ENCODE data around the gene DST.
"Not testable (repeated sequence)": the region's sequence is repeated elsewhere in the genome, so short reads cannot be mapped to it uniquely, and the experiment has no call there.

The DST gene

DNA sequence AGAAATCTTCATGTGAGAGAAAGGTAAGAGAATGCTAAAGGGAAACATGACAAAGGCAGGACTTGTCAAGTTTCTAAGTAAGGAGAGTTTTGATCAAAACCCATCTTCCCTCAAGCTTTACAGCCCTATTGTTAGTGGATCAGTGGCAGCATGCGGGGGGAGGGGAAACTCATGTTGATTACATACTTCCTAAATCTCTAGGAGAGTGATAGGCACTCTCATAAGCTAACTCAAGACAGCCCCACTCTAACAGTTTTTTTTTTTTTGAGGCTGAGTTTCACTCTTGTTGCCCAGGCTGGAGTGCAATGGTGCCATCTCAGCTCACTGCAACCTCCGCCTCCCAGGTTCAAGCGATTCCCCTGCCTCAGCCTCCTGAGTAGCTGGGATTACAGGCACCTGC lies 18.6 kb upstream of the DST start:
- not testable (repeated sequence) for DNase-seq (ENCODE audit: low read depth)

DNA sequence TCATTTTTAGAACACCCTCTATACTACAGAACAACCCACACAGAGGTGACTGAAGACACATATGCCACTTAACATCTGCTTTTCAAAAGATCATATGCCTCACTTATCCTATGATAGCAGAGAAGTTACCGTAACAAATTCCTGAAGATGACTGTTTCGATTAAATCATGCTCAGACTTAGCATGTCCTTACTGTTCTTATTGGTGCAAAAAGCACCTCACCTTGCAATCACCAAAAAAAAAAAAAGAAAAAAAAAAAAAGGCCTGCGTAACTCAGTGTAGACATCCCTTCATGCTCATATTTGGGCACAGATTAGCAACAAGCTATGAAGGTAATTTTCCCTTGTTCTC lies 17.7 kb upstream of the DST start:
- no peak for DNase-seq (ENCODE audit: low read depth)

DNA sequence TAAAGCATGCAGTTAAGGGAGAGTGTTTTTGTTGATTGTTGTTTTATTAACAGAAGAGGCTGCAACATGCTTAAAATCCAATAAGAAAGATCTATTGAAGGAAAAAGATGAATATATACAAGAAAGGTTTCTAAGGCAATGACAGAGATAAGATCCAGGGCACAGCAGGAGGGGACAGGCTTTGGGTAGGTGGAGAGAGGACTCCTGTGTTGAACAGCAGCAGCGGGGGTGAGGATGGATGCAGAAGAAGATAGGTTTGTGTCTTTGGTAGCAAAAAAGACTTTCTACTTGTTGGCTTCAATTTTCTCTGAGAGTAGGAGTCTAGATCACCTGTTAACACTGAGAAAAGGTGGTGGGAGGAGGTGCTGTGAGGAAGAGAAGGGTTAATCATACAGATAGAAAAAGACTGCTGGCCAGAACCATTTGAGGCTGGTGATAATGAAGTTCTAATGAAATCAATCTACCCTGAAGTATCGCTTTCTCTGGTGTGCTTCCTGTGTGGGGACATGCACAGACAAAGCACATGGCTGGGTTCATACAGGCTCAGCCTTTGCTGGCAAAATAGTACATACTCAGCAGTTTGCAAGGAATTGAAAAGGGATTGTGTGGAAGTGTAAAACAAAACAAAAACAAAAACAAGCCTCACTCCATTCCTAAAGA lies 17.2 kb upstream of the DST start:
- DNase-seq (ENCODE audit: low read depth), result no peak

DNA sequence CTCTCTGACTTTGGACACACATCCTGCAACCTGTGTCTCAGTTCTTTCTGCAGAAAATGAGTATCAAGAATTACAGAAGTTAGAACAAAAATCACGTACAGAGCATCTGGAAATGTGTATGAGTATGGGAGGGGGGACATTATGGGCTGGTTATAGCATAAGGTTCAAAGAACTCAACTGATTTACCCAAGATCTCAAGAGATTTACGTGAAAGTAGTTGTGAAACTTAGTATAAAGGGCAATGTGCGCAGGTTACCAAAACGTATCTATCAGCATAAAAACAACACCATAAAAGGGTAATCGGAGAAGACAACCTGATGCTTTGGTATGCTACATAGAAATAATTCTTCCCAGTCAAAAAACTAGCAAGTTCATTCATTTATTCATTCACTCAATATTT lies 15.6 kb upstream of the DST start:
- no peak for DNase-seq (ENCODE audit: low read depth)

DNA sequence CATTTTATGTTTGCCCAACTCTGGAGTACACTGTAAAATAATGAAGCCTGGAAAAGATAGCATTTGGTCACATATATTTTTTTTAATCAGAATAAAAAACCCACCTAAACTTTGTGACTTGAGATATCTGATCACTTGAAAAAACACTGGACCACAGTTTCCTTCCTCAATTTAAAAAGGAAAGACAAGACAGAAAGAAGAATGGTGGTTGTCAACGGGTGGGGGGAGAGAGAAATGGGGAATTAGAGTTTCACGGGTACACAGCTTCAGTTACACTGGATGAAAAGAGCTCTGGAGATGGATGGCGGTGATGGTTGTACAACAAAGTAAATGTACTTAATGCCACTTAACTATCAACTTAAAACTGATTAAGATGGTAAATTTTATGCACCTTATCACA lies 14.7 kb upstream of the DST start:
- no peak for DNase-seq (ENCODE audit: low read depth)

DNA sequence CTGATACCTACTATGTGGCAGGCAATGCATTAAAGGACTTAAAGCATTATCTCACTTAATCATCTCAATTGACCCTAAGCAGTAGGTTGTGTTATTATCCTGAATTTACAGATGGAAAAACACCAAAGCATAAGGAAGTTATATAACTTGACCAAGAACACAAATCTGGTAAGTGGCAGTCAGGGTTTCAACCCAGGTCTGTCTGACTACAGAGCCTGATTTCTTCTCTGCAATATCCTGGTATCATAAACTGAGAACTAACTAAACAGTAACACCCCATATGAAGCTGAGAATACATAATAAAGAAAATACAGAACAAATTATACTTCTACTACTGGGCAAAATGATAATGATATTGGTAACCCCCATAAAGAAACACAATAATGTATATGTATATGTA lies 13.8 kb upstream of the DST start:
- DNase-seq (ENCODE audit: low read depth), result no peak

DNA sequence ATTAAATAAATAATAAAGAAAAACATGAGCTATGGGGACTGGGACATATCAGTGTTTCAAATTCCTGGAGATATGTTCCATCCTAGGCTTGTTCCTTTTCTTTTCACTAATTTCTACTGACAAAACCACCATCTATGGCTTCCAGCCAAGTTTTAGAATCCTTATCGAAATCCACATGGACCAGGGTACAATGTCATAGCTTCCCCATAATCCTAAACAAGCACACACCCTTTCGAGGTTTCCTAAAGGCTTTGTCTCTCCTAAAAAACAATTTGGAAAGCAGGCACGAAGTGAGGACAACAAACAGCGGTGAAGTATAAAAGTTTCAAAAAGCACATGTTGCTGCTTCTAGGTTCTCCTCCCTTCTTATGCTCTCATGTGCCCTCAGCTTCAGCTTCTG lies 13.3 kb upstream of the DST start:
- no peak for DNase-seq (ENCODE audit: low read depth)

DNA sequence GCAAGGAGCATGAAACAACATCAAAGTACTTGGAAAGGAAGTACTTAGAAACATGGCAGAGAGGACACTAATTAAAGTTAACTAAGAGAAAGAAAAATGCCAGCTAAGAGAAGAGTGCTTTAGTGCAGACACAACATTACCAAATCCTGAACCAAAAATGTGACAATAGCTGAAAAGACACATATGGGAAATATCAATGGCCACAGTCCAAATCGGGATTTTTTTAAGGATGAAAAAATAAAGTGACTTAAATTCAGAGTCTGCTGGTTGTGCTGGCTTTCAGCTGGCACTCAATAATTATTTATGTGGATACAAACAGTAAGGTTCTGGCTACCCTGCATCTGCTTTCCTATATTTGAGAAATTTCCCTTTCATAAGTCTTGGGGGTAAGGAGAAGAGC lies 12.6 kb upstream of the DST start:
- no peak for DNase-seq (ENCODE audit: low read depth)

DNA sequence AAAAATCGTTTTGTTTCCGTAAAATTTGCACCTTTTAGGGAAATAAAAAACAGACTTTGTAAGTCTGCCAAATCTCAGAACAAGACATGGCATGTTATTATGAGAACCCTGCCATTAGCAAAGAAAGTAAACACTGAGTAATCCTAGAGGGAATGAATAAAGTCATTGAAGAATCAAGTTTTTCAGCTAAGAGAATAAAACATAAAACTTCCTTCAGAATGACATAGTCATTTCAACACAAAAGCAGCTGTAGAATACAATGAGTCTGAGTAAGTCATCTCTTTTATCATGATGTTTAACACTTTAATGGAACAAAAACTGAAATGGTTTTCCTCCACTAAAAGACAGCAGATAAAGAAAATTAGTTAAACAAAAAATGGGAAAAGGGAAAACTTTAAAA lies 10.3 kb upstream of the DST start:
- DNase-seq (ENCODE audit: low read depth), result no peak

DNA sequence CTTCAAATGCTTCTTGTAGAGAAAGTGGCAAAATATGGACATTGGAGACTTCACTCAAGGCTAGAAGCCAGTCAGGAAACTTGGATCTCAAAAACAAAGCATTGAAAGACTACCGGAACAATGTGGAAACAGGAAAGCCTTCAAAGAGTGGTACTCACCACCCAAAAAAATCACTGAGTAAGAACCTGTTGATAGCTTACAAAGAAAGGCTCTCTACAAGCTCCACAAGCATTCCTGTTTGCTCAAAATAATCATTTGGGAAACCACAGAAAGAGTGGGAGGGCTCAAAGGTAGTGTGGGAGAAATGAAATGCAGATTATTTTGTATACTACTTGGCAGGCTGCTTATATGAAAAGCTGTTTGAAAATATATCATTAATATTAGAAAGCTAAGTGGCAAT lies 9.5 kb upstream of the DST start:
- no peak for DNase-seq (ENCODE audit: low read depth)

DNA sequence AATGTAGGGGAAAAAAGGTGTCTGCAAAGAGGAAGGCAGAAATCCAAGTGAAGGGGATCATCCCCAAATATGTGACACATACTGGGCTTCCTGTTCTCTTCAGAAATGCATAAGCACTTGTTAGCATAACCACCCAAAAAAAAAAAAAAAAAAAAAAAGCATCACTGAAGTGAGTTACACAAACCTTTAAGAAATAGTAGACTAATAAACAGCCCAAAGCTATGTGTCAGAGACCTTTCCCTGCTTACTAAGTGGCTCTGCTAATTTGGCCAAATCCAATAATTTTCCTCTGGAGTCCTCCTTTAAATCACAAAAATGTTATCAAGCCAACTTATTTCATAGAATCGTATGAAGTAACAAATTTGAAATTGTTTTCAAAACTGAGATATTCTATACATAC lies 7.5 kb upstream of the DST start:
- no peak for DNase-seq (ENCODE audit: low read depth)

DNA sequence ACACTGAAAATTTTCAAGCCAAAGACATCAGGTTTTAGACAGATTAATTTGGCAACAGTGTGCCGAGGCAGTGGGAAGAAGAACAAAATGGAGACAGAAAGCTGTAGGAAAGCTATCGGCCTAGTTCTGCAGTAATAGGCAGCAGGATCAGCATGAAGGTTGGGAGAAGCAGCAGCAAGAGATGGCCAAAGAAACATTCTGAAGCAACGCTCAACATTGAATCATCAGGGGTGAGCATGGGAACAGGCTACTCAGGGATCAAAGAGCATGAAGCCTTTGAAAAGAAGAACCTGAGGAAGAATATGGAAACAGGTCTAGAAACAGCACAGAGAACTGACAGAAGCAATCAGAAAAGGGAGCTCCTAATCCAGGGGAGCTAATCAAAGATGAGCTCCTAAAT lies 7.1 kb upstream of the DST start:
- DNase-seq (ENCODE audit: low read depth), result no peak

DNA sequence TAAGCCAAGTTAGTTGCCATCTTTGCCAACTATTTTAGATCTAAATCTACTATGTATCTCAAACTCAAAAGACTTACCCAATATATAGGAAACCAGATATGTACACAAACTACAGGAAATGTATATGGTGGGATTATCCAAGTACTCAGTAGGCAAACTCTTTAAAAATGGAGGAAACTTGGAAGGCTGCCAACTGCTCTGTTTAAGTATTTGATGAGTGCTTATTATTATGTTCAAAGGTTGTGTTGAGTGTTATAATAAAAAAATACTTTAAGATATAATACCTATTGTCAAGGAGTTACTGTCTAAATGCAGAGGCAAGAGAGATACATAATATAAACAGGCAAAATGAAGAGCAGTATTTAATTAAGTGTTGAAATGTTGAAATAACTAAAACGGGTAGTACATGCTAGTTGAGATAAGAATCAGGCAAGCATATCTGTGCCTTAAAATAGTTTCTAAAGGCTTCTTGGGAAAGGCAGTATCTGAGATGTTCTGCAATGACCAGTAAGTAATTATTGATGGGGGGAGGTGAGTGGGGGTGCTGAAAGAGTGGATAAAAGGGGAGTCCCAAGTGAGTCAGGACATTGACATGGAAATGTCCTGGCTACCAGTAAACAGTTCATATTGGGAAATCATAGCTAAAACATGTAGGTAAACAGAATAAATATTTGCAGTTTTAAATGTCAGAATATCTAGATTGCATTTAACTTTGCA lies 6.5 kb upstream of the DST start:
- no peak for DNase-seq (ENCODE audit: low read depth)

DNA sequence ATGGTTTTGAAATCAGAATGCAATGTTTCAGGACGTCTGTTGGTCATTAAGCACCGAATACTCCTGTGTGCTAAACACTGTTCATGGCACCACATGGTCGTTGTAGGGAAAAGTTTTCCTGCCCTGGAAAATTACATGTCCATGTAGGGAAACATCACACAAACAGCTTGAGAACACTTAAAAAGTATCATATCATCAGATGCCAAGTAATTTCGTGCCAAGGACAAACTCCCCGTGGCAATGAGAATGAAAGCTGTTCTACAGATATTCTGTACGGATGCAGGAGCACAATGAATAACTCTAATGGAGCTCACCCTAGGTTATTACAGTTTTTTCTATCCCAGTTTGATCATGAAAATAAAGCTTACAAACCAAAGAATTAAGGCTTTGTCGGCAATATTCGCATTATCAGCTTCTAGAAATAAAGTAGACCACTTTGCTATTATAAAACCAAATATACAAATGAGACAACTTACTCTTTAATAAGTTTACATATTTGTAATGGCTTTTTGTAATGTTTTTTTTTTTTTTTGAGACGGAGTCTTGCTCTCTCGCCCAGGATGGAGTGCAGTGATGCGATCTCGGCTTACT lies 4.6 kb upstream of the DST start:
- no peak for DNase-seq (ENCODE audit: low read depth)

DNA sequence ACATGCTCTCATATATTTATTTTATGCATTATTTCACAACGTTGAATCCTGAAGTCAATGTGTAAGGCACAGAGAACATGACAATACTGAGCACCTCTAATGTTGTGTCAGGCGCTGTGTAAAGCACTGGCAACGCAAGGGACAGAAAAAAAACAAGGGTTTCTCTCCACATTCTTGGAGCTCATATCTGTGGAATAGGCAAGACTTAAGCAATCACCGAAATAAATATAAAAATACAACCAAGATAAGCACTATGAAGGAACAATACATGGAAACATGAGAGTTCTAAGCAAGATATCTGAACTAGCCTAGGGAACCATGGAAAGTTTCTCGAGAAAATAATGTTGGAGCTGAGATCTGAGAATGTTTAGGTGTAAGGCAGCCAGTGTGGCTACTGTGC lies 1.7 kb upstream of the DST start:
- no peak for DNase-seq (ENCODE audit: low read depth)

DNA sequence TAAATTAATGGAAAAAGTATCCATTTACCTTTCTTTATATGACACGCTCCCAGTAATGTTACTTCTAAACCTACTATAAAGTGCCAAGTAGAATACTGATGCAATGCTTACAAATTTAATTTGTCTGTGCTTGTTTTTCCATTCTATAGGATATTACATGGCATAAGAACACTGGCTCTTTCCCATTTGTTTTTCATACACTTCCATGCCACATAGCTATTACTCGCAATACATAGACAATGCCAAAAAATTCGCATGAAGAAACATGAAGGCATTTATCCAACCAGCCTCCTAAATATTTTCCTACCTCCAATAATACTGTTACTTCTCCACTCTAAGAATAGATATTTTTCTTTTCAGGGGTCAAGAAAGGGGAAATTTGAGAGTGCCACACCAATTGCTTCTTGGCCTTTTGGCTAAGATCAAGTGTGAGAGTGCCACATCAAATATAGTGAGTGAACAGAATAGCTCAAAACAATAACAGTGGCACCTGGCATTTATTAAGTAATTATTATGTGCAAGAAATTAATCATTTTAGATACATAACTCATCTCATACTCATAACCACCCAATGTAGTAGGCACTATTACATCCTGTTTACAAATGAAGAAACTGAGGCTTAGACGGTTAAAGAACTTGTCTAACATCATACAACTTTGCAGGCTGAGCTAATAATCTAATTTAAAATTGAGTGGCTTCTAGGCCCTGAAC lies 845 bp upstream of the DST start:
- DNase-seq (ENCODE audit: low read depth), result no peak

DNA sequence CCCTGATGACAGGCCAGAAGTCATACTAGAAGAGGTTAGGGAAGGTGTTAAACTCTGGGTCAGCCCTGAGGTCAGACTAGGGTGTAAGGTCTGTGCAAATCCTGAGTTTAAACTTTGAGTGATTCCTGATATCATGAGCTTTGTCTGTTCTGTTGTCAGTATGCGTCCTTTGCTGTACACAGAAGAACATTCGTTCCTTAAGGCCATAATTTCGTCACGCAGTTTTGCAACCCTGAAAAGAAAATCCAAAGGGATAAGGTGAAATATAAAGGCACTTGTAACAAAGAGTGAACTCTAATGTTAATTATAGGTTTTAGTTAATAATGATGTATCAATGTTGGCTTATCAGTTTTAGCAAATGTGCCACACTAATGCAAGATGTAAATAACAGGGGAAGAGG lies 2.3 kb downstream of the DST start:
- DNase-seq (ENCODE audit: low read depth), result no peak

DNA sequence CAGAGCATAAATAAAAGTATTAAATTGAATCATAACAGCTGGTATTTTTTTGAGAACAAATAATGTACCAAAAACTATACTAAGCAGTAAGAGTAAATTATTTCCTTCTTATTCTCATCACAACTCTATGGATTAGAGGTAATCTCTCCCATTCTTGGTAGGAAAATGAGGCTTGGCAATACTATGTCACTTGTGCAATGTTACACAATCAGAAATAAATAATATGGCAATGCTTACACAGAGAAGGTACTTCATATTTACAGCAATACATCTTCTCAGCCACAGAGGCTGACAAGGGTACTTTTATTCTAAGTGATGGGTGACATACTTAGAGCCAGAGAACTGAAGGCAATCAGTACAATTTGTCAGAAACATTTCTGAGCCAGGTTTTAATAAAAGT lies 3.9 kb downstream of the DST start:
- DNase-seq (ENCODE audit: low read depth), result no peak

DNA sequence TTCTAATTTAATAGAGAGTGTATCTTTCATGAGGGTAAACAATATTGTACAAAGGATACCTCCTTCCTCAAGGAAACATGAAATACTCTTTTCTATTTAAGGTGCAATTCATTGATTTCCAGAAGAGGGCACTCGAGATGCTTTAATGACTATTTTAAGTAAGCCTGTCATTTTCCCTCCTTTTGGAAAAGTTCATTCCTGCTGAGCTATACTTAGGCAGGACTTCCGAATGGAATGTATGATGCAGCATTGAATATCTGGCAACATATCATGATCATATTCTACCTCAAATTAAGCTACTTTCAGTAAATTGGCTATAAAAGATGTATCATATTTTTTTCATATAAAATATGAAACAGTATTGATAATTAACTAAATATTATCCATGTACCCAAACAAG lies 5.0 kb downstream of the DST start:
- no peak for DNase-seq (ENCODE audit: low read depth)

DNA sequence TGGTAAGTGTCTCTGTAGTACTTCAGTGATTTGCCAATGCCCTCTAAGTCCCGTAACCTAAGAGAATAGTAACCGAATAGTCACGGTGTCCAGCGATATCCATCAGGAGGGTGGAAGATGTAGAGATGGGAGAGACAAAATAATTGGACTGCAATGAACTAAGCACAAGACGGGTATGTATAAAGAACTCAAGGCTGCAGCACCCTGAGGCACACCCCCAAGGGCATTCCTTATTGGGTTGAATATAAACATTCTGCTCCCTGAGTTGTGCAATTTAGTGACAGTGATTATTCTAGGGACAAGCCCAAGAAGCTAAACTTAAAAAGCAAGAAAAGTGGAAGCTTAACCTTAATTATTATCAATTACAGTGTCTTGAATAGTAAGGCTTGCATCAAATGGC lies 14.6 kb downstream of the DST start:
- no peak for DNase-seq (ENCODE audit: low read depth)

DNA sequence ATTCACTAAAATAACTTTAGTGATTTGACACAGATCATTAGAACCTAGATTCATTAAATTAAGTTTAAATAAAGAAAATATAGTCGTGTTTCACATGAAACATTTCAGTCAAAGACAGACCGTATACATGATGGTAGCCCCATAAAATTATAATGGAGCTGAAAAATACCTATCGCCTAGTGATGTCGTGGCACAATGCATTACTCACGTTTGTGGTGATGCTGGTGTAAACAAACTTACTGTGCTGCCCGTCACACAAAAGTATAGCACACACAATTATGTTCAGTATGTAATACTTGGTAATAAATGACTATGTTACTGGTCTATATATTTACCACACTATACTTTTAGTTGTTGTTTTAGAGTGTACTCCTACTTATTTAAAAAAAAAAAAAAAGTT lies 17.3 kb downstream of the DST start:
- no peak for DNase-seq (ENCODE audit: low read depth)

DNA sequence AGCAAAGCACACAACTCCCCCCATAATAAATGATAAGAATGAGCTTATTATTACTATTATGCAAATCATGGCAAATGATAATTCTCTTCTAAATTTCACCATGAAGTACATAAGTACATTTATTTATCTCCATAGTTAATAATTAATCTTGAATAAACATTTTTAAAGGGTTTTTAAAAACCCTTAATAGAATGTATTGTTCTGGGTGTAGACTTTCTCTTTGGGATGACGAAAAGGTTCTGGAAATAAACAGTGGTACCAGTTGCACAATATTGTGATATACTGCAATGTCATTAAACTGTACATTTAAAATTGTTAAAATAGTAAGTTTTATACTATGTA lies 18.0 kb downstream of the DST start:
- no peak for DNase-seq (ENCODE audit: low read depth)

DNA sequence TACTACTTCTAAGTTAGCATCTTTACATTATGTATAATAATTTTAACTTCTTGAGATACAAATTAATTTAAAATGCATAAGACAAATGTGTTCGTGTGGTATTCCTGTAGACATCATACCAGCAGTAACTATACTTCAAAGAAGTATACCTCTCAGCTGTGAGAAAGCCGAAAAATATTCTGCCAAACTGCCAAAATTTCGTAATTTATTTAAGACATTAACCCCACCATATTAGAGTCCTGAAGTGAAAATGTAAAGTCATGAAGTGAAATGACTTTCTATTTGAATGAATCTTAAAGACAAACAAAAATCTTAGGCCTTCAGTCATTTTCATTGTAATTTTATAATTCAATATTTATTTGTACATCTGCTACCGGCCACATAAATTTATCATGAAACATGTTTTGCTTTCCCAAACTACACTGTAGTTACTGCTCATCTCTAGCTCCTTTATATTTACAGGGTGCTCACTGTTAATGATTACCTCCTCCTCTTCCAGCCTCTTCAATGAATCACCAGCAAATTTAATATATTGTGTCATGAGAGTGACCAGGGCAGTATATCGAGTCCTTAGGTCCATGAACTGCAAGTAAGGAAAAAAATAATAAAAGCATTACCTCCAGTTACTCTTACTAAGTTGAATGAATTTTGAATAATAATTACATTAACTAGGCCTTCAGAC lies 18.5 kb downstream of the DST start:
- no peak for DNase-seq (ENCODE audit: low read depth)
